Activated CD8-positive, alpha-beta memory T cell treated with anti-CD3 and anti-CD28 coated beads for 36 hours (primary cell): ENCODE data around the gene COL23A1. TPM values are rescaled to one million over a fixed set of nuclear protein-coding genes. Genes with fewer than 3 reads are reported as not detected.

Experiments used
- CTCF ChIA-PET: fragments of 350-600 bp; sonication (Branson Sonifier 250); formaldehyde crosslinking; loops from one replicate; lab custom pipeline; 2021; ENCODE audit warnings: antibody characterized with exemption; lab: Charles Lee
- POLR2A ChIA-PET: fragments of 350-600 bp; sonication (Branson Sonifier 250); formaldehyde crosslinking; loops from one replicate; lab custom pipeline; 2021; ENCODE audit warnings: antibody characterized with exemption; lab: Charles Lee
- total RNA-seq, 2 experiments: library from RNA; stranded (reverse); gene quantifications; one replicate each; pipeline ENCODE4 v1.2.3, GENCODE V29; 2021

COL23A1 gene
- total RNA-seq, 2 experiments from 2014 or later: 0.11 to 0.13 TPM

DNA sequence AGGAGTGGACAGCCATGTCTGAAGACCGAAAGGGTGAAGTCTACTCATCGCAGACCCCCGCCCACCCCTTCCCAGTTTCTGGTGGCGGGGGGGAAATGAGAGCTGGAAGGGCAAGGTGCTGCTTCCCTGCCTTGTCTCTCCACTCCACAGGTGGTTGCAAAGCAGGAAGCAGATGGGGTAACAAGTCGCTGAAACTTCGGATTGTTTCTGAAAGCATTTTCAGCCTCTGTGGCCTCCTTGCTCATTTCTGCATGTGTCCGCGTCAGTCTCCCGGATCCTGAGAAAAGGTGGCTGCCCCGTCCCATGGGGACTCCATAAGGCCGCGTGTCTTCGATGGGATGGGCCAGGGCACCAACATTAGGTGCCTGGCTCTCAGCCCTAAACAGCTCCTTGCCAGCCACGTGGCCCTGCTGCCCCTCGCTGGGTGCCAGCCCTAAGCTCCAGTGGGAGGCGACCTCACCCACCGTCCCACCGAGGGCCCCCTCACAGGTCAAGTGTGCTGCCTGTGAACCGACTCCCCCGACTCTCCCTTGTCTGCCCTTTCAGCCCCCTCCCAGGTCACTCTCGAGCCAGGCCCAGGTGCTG is 358.6 kb downstream of the COL23A1 start:
- ChIA-PET POLR2A (interaction anchor here (0.8 to 2.8 kb wide), 6 partner anchors 9 to 27 kb away, joined by 3 to 13 read pairs (median 8); partner anchors contain the start of gene HNRNPAB), CTCF (interaction anchor here (0.8 to 1.4 kb wide), 2 partner anchors 10 to 36 kb away, joined by 3 to 4 read pairs; no protein-coding TSS in a partner anchor)

DNA sequence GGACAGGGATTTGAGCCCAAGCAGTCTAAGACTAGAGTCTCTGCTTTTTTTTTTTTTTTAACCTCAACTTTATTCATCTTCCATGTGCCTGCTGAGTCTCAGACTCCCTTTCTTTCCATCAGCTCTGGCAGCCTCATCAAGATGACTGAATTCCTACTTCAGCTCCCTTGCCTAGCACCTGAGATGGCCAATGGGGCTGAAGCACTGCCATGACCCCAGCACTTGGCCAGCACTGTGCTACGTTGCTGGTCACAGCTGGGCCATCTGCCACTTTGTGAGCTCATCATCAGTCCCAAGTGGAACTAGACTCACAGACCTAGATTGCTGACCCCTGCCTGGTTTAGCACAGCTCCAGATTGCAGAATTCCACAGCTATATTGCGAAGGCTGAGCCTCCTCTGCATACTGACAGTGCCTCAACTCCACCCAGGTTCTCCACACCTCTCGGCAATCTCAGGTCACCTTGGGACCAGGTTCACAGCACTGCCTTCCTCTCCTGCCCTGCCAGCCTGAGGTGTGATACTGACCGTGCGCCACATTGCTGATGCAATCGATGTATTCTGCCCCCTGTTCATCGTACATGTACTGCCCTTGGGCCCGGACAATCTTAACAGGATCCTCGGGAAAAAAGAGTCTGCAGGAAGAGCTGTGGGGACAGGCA is 359.2 kb downstream of the COL23A1 start:
- POLR2A ChIA-PET: interaction anchor here (1.1 to 2.8 kb wide), 3 partner anchors 18 to 27 kb away, joined by 7 to 13 read pairs (median 11); partner anchors contain the start of gene HNRNPAB

GRCh38 chr5:178229861-178230260 is 360.3 kb downstream of the COL23A1 start:
- CTCF ChIA-PET: interaction anchor here (0.6 to 2.9 kb wide), 2 partner anchors 10 to 20 kb away, joined by 4 to 6 read pairs; no protein-coding TSS in a partner anchor

More for the DNA sequence above, 359.2 kb downstream of the COL23A1 start:
- CTCF ChIA-PET: interaction anchor here (0.7 to 1.4 kb wide), 3 partner anchors 9 to 271 kb away, joined by 3 to 4 read pairs (median 4); no protein-coding TSS in a partner anchor

DNA sequence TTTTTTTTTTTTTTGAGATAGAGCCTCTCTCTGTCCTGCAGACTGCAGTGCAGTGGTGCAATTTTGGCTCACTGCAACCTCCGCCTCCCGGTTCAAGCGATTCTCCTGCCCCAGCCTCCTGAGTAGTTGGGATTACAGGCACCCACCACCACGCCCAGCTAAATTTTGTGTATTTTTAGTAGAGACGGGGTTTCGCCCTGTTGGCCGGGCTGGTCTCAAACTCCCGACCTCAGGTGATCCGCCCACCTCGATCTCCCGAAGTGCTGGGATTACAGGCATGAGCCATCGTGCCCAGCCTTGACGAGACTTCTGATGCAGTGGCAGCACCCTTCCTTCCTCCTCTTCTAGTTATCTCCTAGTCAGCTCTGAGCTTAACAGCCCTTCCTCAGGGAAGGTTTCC is 361.1 kb downstream of the COL23A1 start:
- CTCF ChIA-PET: interaction anchor here (2.9 kb wide), 1 partner anchor 19 kb away, joined by 6 read pairs; no protein-coding TSS in a partner anchor
- POLR2A ChIA-PET: interaction anchor here (1.4 to 1.9 kb wide), 3 partner anchors 14 to 25 kb away, joined by 4 to 9 read pairs (median 4); partner anchors contain the start of gene HNRNPAB

More at GRCh38 chr5:178229861-178230260, 360.3 kb downstream of the COL23A1 start:
- POLR2A ChIA-PET: interaction anchor here (0.6 to 2.8 kb wide), 5 partner anchors 12 to 26 kb away, joined by 4 to 13 read pairs (median 8); partner anchors contain the start of gene HNRNPAB

GRCh38 chr5:178228609-178229008 is 361.6 kb downstream of the COL23A1 start:
- ChIA-PET CTCF (interaction anchor here (2.9 kb wide), 1 partner anchor 19 kb away, joined by 6 read pairs; no protein-coding TSS in a partner anchor), POLR2A (interaction anchor here (1.4 to 1.9 kb wide), 3 partner anchors 14 to 24 kb away, joined by 4 to 9 read pairs (median 4); partner anchors contain the start of gene HNRNPAB)

GRCh38 chr5:178227929-178228328 is 362.3 kb downstream of the COL23A1 start:
- CTCF ChIA-PET: interaction anchor here (2.9 to 4.8 kb wide), 2 partner anchors 7 to 18 kb away, joined by 6 to 22 read pairs; no protein-coding TSS in a partner anchor
- POLR2A ChIA-PET: interaction anchor here (1.9 kb wide), 1 partner anchor 13 kb away, joined by 4 read pairs; no protein-coding TSS in a partner anchor

GRCh38 chr5:178227138-178227659 is 363.0 kb downstream of the COL23A1 start:
- CTCF ChIA-PET: interaction anchor here (2.9 to 4.8 kb wide), 2 partner anchors 8 to 17 kb away, joined by 6 to 22 read pairs; no protein-coding TSS in a partner anchor

GRCh38 chr5:178225174-178225573 is 365.0 kb downstream of the COL23A1 start:
- CTCF ChIA-PET: interaction anchor here (4.8 kb wide), 1 partner anchor 10 kb away, joined by 22 read pairs; no protein-coding TSS in a partner anchor

More at GRCh38 chr5:178227138-178227659, 363.0 kb downstream of the COL23A1 start:
- POLR2A ChIA-PET: no interaction called here

GRCh38 chr5:178224403-178224802 is 365.8 kb downstream of the COL23A1 start:
- ChIA-PET POLR2A (no interaction called here), CTCF (interaction anchor here (4.8 kb wide), 1 partner anchor 10 kb away, joined by 22 read pairs; no protein-coding TSS in a partner anchor)

More at GRCh38 chr5:178225174-178225573, 365.0 kb downstream of the COL23A1 start:
- POLR2A ChIA-PET: no interaction called here

- CTCF ChIA-PET: interaction anchor here (4.8 kb wide), 1 partner anchor 11 kb away, joined by 22 read pairs; no protein-coding TSS in a partner anchor
- POLR2A ChIA-PET: no interaction called here
Measured at GRCh38 chr5:178223828-178224335, 366.3 kb downstream of the COL23A1 start.

DNA sequence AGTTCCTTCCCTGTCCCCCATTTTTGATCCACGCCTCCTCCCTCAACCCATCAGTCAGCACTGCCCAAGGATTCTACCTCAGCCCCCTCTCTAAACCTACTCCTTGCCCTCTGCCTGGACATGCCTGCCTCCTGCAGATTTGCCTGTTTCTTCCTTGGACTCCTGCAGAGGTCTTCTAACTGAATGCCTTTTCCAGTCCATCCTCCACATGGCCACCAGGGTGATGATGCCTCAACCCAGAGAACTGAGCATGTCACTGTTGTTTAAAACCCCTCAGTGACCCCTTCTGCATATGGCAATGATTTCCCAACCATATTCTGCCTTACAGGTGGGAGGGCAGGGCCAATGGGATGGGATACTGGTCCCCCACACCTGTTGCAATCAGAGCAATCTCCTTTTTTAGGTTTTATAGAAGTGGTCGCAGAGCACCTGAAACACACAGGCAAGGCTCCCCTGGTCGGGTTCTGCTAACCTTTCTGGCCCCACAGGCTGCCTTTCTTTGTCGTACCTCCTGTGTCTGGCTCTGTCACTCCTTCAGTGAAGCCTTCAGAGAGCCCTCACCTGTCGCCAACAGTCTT is 366.9 kb downstream of the COL23A1 start:
- CTCF ChIA-PET: interaction anchor here (4.8 kb wide), 1 partner anchor 12 kb away, joined by 22 read pairs; no protein-coding TSS in a partner anchor

GRCh38 chr5:178222292-178222691 is 367.9 kb downstream of the COL23A1 start:
- ChIA-PET CTCF (interaction anchor here (1.5 kb wide), 1 partner anchor 9 kb away, joined by 4 read pairs; no protein-coding TSS in a partner anchor), POLR2A (no interaction called here)

More for the DNA sequence above, 366.9 kb downstream of the COL23A1 start:
- POLR2A ChIA-PET: no interaction called here

DNA sequence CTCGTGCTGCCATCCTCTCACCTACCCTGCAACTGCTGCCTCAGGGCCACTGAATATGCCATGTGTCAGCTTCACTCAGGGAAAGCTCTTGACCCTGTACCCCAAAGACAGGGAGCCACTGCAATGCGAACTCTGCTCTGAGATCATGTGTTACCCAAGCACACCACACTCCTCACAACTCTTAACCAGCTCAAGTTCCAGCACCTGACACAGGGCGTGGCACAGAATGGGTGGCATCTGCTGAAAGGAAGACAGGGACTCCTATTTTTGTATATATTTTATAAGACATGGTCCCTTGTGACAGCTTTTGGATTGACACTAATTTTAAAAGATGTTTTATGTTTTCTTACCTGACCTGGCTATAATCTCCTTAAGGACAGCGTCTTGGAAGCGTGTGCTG is 368.3 kb downstream of the COL23A1 start:
- CTCF ChIA-PET: interaction anchor here (1.5 kb wide), 1 partner anchor 9 kb away, joined by 4 read pairs; no protein-coding TSS in a partner anchor
- POLR2A ChIA-PET: no interaction called here

DNA sequence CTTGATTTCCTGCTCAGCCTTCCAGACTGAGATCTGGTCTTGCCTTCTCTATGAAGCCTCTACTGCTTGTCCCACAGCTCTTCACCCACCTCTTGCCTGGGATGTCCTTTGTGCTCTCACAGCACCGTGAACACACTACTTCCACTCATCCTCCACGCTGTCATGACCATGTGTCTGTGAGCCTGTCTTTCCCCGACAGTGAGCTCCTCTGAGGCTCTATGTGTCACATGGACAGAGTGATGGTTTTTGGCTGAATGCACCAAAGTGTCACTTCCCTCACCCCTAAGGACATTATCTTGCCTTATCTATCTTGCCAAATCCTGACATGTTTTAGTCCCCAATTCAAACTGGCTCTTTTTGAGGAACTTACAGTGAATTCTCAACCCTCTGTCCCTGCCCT is 368.9 kb downstream of the COL23A1 start:
- POLR2A ChIA-PET: no interaction called here
- CTCF ChIA-PET: interaction anchor here (1.5 kb wide), 1 partner anchor 10 kb away, joined by 4 read pairs; no protein-coding TSS in a partner anchor

DNA sequence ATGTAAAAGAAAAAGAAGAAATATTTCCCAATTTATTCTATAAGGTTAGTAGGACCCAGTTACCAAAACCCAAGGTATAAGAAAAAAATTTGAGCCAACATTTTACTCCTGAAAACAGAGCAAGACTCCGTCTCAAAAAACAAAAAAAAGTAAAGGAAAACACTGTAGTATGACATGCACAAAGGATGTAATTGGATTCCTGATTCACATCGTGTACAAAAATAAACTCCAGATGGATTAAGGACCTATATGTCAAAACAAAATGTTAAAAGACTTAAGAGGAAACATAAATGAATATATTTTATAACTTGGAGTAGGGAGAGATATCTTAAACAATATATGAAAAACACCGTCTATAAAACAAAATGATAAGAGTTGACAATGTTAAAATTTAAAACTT is 371.4 kb downstream of the COL23A1 start:
- ChIA-PET CTCF (no interaction called here), POLR2A (no interaction called here)

DNA sequence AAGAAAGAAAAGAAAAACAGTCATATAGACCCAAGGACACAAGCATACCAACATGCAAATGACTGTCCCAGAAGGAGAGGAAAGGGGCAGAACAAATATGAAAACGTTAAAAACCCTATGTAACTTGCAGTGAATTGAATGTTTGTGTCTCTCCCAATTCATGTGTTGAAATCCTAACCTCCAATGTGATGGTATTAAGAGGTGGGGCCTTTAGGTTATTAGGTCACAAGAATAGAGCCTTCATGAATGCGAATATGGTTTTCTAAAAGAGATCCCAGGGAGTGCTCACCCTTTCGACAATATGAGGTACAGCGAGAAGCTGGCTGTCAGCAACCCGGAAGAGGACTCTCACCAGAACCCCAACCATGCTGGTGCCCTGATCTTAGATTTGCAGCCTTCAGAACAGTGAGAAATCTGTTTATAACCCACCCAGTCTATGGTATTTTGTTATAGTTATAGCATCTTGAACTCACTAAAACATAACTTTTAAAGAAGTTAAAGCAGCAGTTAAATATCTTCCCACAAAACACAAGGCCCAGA is 371.9 kb downstream of the COL23A1 start:
- CTCF ChIA-PET: interaction anchor here (0.6 kb wide), 1 partner anchor 619 kb away, joined by 3 read pairs; no protein-coding TSS in a partner anchor
- POLR2A ChIA-PET: interaction anchor here (0.6 kb wide), 1 partner anchor 12 kb away, joined by 8 read pairs; no protein-coding TSS in a partner anchor

GRCh38 chr5:178216779-178217178 is 373.4 kb downstream of the COL23A1 start:
- ChIA-PET POLR2A (interaction anchor here (1.1 kb wide), 1 partner anchor 13 kb away, joined by 10 read pairs; the partner anchor contains the start of gene HNRNPAB), CTCF (no interaction called here)
